CD4-positive, alpha-beta memory T cell (primary cell): Measurements from ENCODE around the gene DDT. TPM values are rescaled to one million over a fixed set of nuclear protein-coding genes. Genes with fewer than 3 reads are reported as not detected.

ENCODE experiments used
- polyA plus RNA-seq, 2 donors: library from polyadenylated mRNA; unstranded; fragments of 300-500 nt; fragmentation: Illumina TruSeq; gene quantifications; one replicate each; pipeline ENCODE4 v1.2.3, GENCODE V29; 2021
- total RNA-seq, 2 experiments: library from RNA; stranded (reverse); gene quantifications; one replicate each; pipeline ENCODE4 v1.2.3, GENCODE V29; 2021

DDT gene
- total and polyA plus RNA-seq, 4 experiments from 2014 or later: 93.5 to 133 (median 100) TPM

Other genes with a start within 250 kb of the DDT start
- gene ZNF70, start 223.3 kb downstream of the DDT start, total RNA-seq: 1 to 10 TPM; 6.4 to 7.4 TPM
- gene ZNF70, start 223.3 kb downstream of the DDT start, polyA plus RNA-seq: under 1 TPM in 1 of 2 donors, not detected in 1; 0.37 TPM
- gene VPREB3, start 220.0 kb downstream of the DDT start, total RNA-seq: not detected
- gene VPREB3, start 220.0 kb downstream of the DDT start, polyA plus RNA-seq: 1 to 10 TPM; 1.2 to 5.5 TPM
- 1 to 10 TPM; 1.5 to 1.9 TPM for gene C22orf15, start 211.5 kb downstream of the DDT start, total RNA-seq
- 1 to 10 TPM in 1 of 2 donors, under 1 TPM in 1; 0.34 to 1.2 TPM for gene C22orf15, start 211.5 kb downstream of the DDT start, polyA plus RNA-seq
- 10 to 100 TPM; 44.7 to 45.9 TPM for gene CHCHD10, start 206.5 kb downstream of the DDT start, total RNA-seq
- 10 to 100 TPM; 16.3 to 33.1 TPM for gene CHCHD10, start 206.5 kb downstream of the DDT start, polyA plus RNA-seq
- gene MMP11, start 201.6 kb downstream of the DDT start, total RNA-seq: 1 to 10 TPM in 1 of 2 experiments, under 1 TPM in 1; 0.79 to 1.6 TPM
- gene MMP11, start 201.6 kb downstream of the DDT start, polyA plus RNA-seq: 1 to 10 TPM; 1.0 to 1.1 TPM
- gene SMARCB1, start 187.5 kb downstream of the DDT start, total RNA-seq: 10 to 100 TPM; 41.2 to 42.3 TPM
- 10 to 100 TPM; 36.6 to 46.0 TPM for gene SMARCB1, start 187.5 kb downstream of the DDT start, polyA plus RNA-seq
- gene DERL3, start 135.4 kb downstream of the DDT start, total RNA-seq: 1 to 10 TPM; 1.9 to 2.9 TPM
- gene DERL3, start 135.4 kb downstream of the DDT start, polyA plus RNA-seq: 1 to 10 TPM in 1 of 2 donors, under 1 TPM in 1; 0.25 to 1.5 TPM
- 10 to 100 TPM; 24.5 to 27.2 TPM for gene SLC2A11, start 116.6 kb downstream of the DDT start, total RNA-seq
- 1 to 10 TPM; 3.9 to 5.0 TPM for gene SLC2A11, start 116.6 kb downstream of the DDT start, polyA plus RNA-seq
- 100 to 1,000 TPM; 208 to 217 TPM for gene MIF, start 80.1 kb downstream of the DDT start, total RNA-seq
- gene MIF, start 80.1 kb downstream of the DDT start, polyA plus RNA-seq: 1,000 to 10,000 TPM; 1,156 to 1,346 TPM
- gene GSTT2B, start 13.2 kb downstream of the DDT start, total RNA-seq: not detected
- not detected for gene GSTT2B, start 13.2 kb downstream of the DDT start, polyA plus RNA-seq
- 1 to 10 TPM; 5.3 to 6.1 TPM for gene DDTL, start 7.6 kb downstream of the DDT start, total RNA-seq
- 1 to 10 TPM in 1 of 2 donors, under 1 TPM in 1; 0.32 to 1.9 TPM for gene DDTL, start 7.6 kb downstream of the DDT start, polyA plus RNA-seq
- gene GSTT2, start 5.7 kb upstream of the DDT start, total RNA-seq: not detected
- gene GSTT2, start 5.7 kb upstream of the DDT start, polyA plus RNA-seq: not detected
- not detected for gene GSTT4, start 31.0 kb upstream of the DDT start, total RNA-seq
- gene GSTT4, start 31.0 kb upstream of the DDT start, polyA plus RNA-seq: not detected
- gene CABIN1, start 36.9 kb upstream of the DDT start, total RNA-seq: 100 to 1,000 TPM; 114 to 117 TPM
- 10 to 100 TPM in 1 of 2 donors, 1 to 10 TPM in 1; 2.2 to 14.8 TPM for gene CABIN1, start 36.9 kb upstream of the DDT start, polyA plus RNA-seq
- under 1 TPM; 0.44 to 0.52 TPM for gene SUSD2, start 207.0 kb upstream of the DDT start, total RNA-seq
- gene SUSD2, start 207.0 kb upstream of the DDT start, polyA plus RNA-seq: under 1 TPM in 1 of 2 donors, not detected in 1; 0.05 TPM